ENCODE measurements around the gene NFATC2. TPM values are rescaled to one million over a fixed set of nuclear protein-coding genes. Genes with fewer than 3 reads are reported as not detected.

Gene NFATC2
- 10 to 100 TPM; 32.5 to 33.2 TPM for total RNA-seq
- polyA plus RNA-seq (2013, experiment 1 of 2) = 38.4 TPM
- polyA plus RNA-seq (2013, experiment 2 of 2) = 41.0 TPM
- total RNA-seq = 47.2 to 385 (median 95.8) reads per million in 172 experiments

DNA sequence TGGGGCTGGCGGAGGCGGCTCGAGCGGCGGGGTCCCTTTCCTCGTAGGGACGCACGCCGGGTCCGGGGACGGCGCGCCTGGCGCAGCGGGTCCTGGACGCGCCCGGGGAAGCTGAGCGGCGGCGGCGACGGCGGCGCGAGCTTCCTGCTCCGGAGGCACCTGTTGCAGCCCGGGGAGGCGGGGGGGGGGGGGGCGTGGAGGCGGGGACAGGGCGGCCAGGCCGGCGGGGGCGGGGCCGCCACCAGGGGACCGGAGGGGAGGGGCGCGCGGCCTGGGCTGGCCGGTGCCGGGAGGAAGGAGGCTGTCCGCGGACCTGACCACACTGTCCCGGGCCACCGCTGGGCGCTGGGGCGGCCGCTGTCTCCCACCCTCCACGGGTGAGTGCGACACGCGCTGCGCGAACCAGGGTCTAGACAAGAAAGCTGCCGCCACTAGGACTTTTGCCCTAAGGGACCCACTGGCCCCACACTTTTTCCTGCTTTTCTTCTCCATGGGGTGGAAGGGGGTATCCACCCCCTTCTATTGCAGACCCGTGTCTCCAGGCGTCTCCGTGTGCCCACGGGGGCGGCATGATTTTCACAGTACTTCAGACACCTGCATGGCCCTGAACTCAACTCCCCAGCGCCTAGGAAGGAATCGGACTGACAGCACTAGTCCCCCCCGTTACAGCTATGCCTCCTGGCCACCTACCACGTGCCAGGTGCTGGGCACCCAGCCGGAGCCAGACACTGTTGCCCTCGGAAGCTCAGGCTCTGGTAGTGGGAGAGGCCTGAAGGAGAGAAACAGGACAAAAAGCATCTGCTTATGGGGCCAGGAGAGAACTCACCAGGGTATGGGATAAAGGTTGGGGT, at the start of gene NFATC2:
Gene NFATC2, minus strand, starts transcription at position 149 of the 851 bp plus-strand sequence. CDS start 220 bp downstream, outside the sequence.
- Mint-ChIP-seq H3K27ac (peak within 1 kb of the TSS; percentile 89), H3K27me3 (no peaks in the 10 kb centered on the region), H3K4me3 (peak within 1 kb of the TSS; percentile 98), H3K36me3 (ENCODE audit: low read depth) (peaks cover 36% of the 10 kb centered on the region), H3K9me3 (no peaks in the 10 kb centered on the region), H3K4me1 (ENCODE audit: low read depth) (peaks cover 42% of the 10 kb centered on the region)
- DNase-seq = peak in 13 of 14 experiments; percentile 27 to 84 (median 52)
- no peak for TF ChIP-seq CTCF (IDR thresholded peaks at IDR 0.05)
- ChIA-PET CTCF (interaction anchor here (0.6 to 3.6 kb wide), 15 partner anchors 11 to 157 kb away, joined by 3 to 15 read pairs (median 4); no protein-coding TSS in a partner anchor), POLR2A (interaction anchor here (0.5 to 4.2 kb wide), 18 partner anchors 8 to 612 kb away, joined by 3 to 37 read pairs (median 4); partner anchors contain the start of genes ADNP, DPM1 and MOCS3)
- Histone ChIP-seq H3K27me3 (ENCODE audit: control insufficient read depth in 1 of 2, insufficient read depth in 2 of 2, low read length in 2 of 2) (no peaks in the 10 kb centered on the region), H3K27ac (ENCODE audit: low read depth in 1 of 2, low read length in 2 of 2) (peak within 1 kb of the TSS; percentile 82 to 99), H3K4me3 (ENCODE audit: low read length) (peak within 1 kb of the TSS; percentile 68), H3K36me3 (ENCODE audit: insufficient read depth, low read length) (peaks cover 10% of the 10 kb centered on the region), H3K4me1 (ENCODE audit: insufficient read depth, low read length) (peaks cover 36% of the 10 kb centered on the region), H3K9me3 (ENCODE audit: control insufficient read depth in 1 of 2, insufficient read depth in 1 of 2, low read length in 2 of 2) (no peaks in the 10 kb centered on the region)
- ATAC-seq (ENCODE audit: poor library complexity) = peak; percentile 13
- intact Hi-C loops (cut with DNase I, micrococcal nuclease) = loop anchor here (5.0 kb wide), 5 partner anchors 40 to 155 kb away; no protein-coding TSS in a partner anchor

GRCh38 chr20:51591871-51592270, 49.4 kb upstream of the NFATC2 start:
- CTCF ChIA-PET = no interaction called here

GRCh38 chr20:51588762-51589161, 46.2 kb upstream of the NFATC2 start:
- TF ChIP-seq CTCF (IDR thresholded peaks at IDR 0.05) = no peak
- Histone ChIP-seq H3K9me3 (ENCODE audit: control insufficient read depth in 1 of 2, insufficient read depth in 1 of 2, low read length in 2 of 2) (no peaks in the 10 kb centered on the region), H3K4me1 (ENCODE audit: insufficient read depth, low read length) (peaks cover 5% of the 10 kb centered on the region), H3K36me3 (ENCODE audit: insufficient read depth, low read length) (no peaks in the 10 kb centered on the region), H3K27ac (ENCODE audit: low read depth in 1 of 2, low read length in 2 of 2) (no peak overlapping the region), H3K4me3 (ENCODE audit: low read length) (no peak overlapping the region), H3K27me3 (ENCODE audit: control insufficient read depth in 1 of 2, insufficient read depth in 2 of 2, low read length in 2 of 2) (no peaks in the 10 kb centered on the region)
- POLR2A ChIA-PET = interaction anchor here (0.7 kb wide), 1 partner anchor 367 kb away, joined by 4 read pairs; no protein-coding TSS in a partner anchor
- no peak overlapping the region for H3K4me3 Mint-ChIP-seq
- peaks cover 5% of the 10 kb centered on the region for H3K4me1 Mint-ChIP-seq (ENCODE audit: low read depth)
- ATAC-seq (ENCODE audit: poor library complexity) (no peak), DNase-seq (peak in 1 of 14 experiments; percentile 14)
- no peak overlapping the region for H3K27ac Mint-ChIP-seq
- intact Hi-C loops (cut with DNase I, micrococcal nuclease) = no loop called here
- CTCF ChIA-PET = no interaction called here
- H3K36me3 Mint-ChIP-seq (ENCODE audit: low read depth) = no peaks in the 10 kb centered on the region
- H3K27me3 Mint-ChIP-seq = no peaks in the 10 kb centered on the region
- H3K9me3 Mint-ChIP-seq = no peaks in the 10 kb centered on the region

More at GRCh38 chr20:51591871-51592270, 49.4 kb upstream of the NFATC2 start:
- no peak overlapping the region for H3K4me3 ChIP-seq (ENCODE audit: low read length)
- POLR2A ChIA-PET = no interaction called here
- H3K27me3 ChIP-seq (ENCODE audit: control insufficient read depth in 1 of 2, insufficient read depth in 2 of 2, low read length in 2 of 2) = no peaks in the 10 kb centered on the region
- ATAC-seq (ENCODE audit: poor library complexity) (no peak), DNase-seq (no peak)
- no peaks in the 10 kb centered on the region for H3K36me3 Mint-ChIP-seq (ENCODE audit: low read depth)
- H3K4me1 Mint-ChIP-seq (ENCODE audit: low read depth) = peaks cover 13% of the 10 kb centered on the region
- no peak overlapping the region for H3K27ac ChIP-seq (ENCODE audit: low read depth in 1 of 2, low read length in 2 of 2)
- peaks cover 7% of the 10 kb centered on the region for H3K4me1 ChIP-seq (ENCODE audit: insufficient read depth, low read length)
- H3K4me3 Mint-ChIP-seq = no peak overlapping the region
- H3K27me3 Mint-ChIP-seq = no peaks in the 10 kb centered on the region
- TF ChIP-seq CTCF (IDR thresholded peaks at IDR 0.05) = no peak
- no peaks in the 10 kb centered on the region for H3K36me3 ChIP-seq (ENCODE audit: insufficient read depth, low read length)
- intact Hi-C loops (cut with DNase I, micrococcal nuclease) = loop anchor here (10.0 kb wide), 2 partner anchors 367 to 607 kb away; no protein-coding TSS in a partner anchor
- H3K27ac Mint-ChIP-seq = no peak overlapping the region
- H3K9me3 Mint-ChIP-seq = no peaks in the 10 kb centered on the region
- no peaks in the 10 kb centered on the region for H3K9me3 ChIP-seq (ENCODE audit: control insufficient read depth in 1 of 2, insufficient read depth in 1 of 2, low read length in 2 of 2)
